Neural cell (in vitro differentiated cells): ENCODE measurements around the gene PPFIBP1. TPM values are rescaled to one million over a fixed set of nuclear protein-coding genes. Genes with fewer than 3 reads are reported as not detected.

Experiments
- H2AFZ ChIP-seq: fragments of 200-600, 300-800 bp; sonication (generic), shearing (Covaris generic); 2 replicates; pipeline ENCODE4 v1.6.0; 2014; ENCODE audit warnings: low read depth, mild to moderate bottlenecking, antibody characterized with exemption, low read length, moderate library complexity
- H3F3A ChIP-seq: fragments of 200-600 bp; shearing (Covaris generic); 2 replicates; pipeline ENCODE4 v1.6.1; 2016; ENCODE audit warnings: mild to moderate bottlenecking, moderate library complexity, mixed read lengths, antibody characterized with exemption, low read length; ENCODE audit not compliant: insufficient read depth, poor library complexity, severe bottlenecking
- H3K27ac ChIP-seq: fragments of 200-600, 300-800 bp; sonication (generic), shearing (Covaris generic); 2 replicates; pipeline ENCODE4 v1.5.1; 2014; ENCODE audit warnings: mild to moderate bottlenecking, low read length, moderate library complexity
- H3K27me3 ChIP-seq: fragments of 300-800, 200-600 bp; sonication (generic), shearing (Covaris generic); 2 replicates; pipeline ENCODE4 v1.6.0; 2014; ENCODE audit warnings: mild to moderate bottlenecking, low read depth, low read length, moderate library complexity; ENCODE audit not compliant: insufficient read depth
- H3K36me3 ChIP-seq: fragments of 300-800, 200-600 bp; sonication (generic), shearing (Covaris generic); 2 replicates; pipeline ENCODE4 v1.5.1; 2014; ENCODE audit warnings: mild to moderate bottlenecking, antibody characterized with exemption, low read length, moderate library complexity; ENCODE audit not compliant: insufficient read depth
- H3K4me2 ChIP-seq: fragments of 300-800, 200-600 bp; sonication (generic), shearing (Covaris generic); 2 replicates; pipeline ENCODE4 v1.6.0; 2014; ENCODE audit warnings: mild to moderate bottlenecking, low read length
- H3K4me3 ChIP-seq: fragments of 300-800, 200-600 bp; sonication (generic), shearing (Covaris generic); 2 replicates; pipeline ENCODE4 v1.5.1; 2014; ENCODE audit warnings: mild to moderate bottlenecking, low read length, moderate library complexity
- H3K79me2 ChIP-seq: fragments of 200-600 bp; shearing (Covaris generic); replicated peaks from 2 replicates; pipeline ENCODE4 v1.6.0; 2014; ENCODE audit warnings: mild to moderate bottlenecking, low read length, moderate library complexity; ENCODE audit not compliant: insufficient read depth
- H3K9ac ChIP-seq: fragments of 300-800, 200-600 bp; sonication (generic), shearing (Covaris generic); 2 replicates; pipeline ENCODE4 v1.6.1; 2016; ENCODE audit warnings: mild to moderate bottlenecking, low read length, mixed read lengths
- H3K9me2 ChIP-seq: fragments of 200-600 bp; shearing (Covaris generic); 2 replicates; pipeline ENCODE4 v1.6.1; 2016; ENCODE audit warnings: mild to moderate bottlenecking, low read length, mixed read lengths; ENCODE audit not compliant: insufficient read depth
- H3K9me3 ChIP-seq: fragments of 200-600, 300-800 bp; sonication (generic), shearing (Covaris generic); 2 replicates; pipeline ENCODE4 v1.6.1; 2016; ENCODE audit warnings: mild to moderate bottlenecking, mixed run types, low read length, moderate library complexity, mixed read lengths
- H4K20me1 ChIP-seq: fragments of 200-600 bp; shearing (Covaris generic); 2 replicates; pipeline ENCODE4 v1.6.1; 2016; ENCODE audit warnings: mild to moderate bottlenecking, mixed run types; ENCODE audit not compliant: insufficient read depth
- CTCF ChIP-seq: fragments of 450-650 bp; IDR thresholded peaks from 2 replicates; pipeline ENCODE4 v1.5.1; 2014; ENCODE audit warnings: antibody characterized with exemption, mild to moderate bottlenecking, moderate library complexity; ENCODE audit not compliant: poor library complexity, severe bottlenecking
- EP300 ChIP-seq: fragments of 450-650 bp; conservative IDR thresholded peaks from 2 replicates; pipeline ENCODE4 v1.6.1; 2014; ENCODE audit warnings: antibody characterized with exemption, mild to moderate bottlenecking, moderate library complexity; ENCODE audit not compliant: poor library complexity, severe bottlenecking
- EZH2 ChIP-seq: fragments of 200-600, 300-800 bp; shearing (Covaris generic), sonication (generic); IDR thresholded peaks from 2 replicates; pipeline ENCODE4 v1.6.1; 2014; ENCODE audit warnings: antibody characterized with exemption, low read length, borderline replicate concordance, mild to moderate bottlenecking; ENCODE audit not compliant: insufficient read depth, poor library complexity, severe bottlenecking
- MXI1 ChIP-seq: fragments of 450-650 bp; conservative IDR thresholded peaks from 2 replicates; pipeline ENCODE4 v1.6.1; 2014; ENCODE audit warnings: antibody characterized with exemption, mild to moderate bottlenecking; ENCODE audit not compliant: poor library complexity, severe bottlenecking
- POLR2AphosphoS5 ChIP-seq: IDR thresholded peaks from 2 replicates; pipeline ENCODE4 v1.6.1; 2012
- RAD21 ChIP-seq: fragments of 450-650 bp; conservative IDR thresholded peaks from 2 replicates; pipeline ENCODE4 v1.6.1; 2014; ENCODE audit warnings: antibody characterized with exemption, mild to moderate bottlenecking, moderate library complexity
- REST ChIP-seq: IDR thresholded peaks from 2 replicates; pipeline ENCODE4 v1.6.1; 2012; ENCODE audit warnings: borderline replicate concordance
- SMC3 ChIP-seq: fragments of 450-650 bp; conservative IDR thresholded peaks from 2 replicates; pipeline ENCODE4 v1.6.1; 2014; ENCODE audit warnings: antibody characterized with exemption, mild to moderate bottlenecking, moderate library complexity; ENCODE audit not compliant: poor library complexity
- TAF1 ChIP-seq: IDR thresholded peaks from 2 replicates; pipeline ENCODE4 v1.6.1; 2012; ENCODE audit warnings: low read depth
- polyA plus RNA-seq: library from polyadenylated mRNA; depleted of rRNA; stranded (reverse); fragments of >200 nt; gene quantifications from 2 replicates; pipeline ENCODE4 v1.2.3, GENCODE V29; 2014

The PPFIBP1 gene
- polyA plus RNA-seq, 1 donor from 2014 or later, result 30.2 TPM

- no peak overlapping the region for H3K4me2 ChIP-seq
- no peak overlapping the region for H3K4me3 ChIP-seq
- H3K27me3 ChIP-seq, result no peaks in the 10 kb centered on the region
- H3K27ac ChIP-seq, result no peak overlapping the region
- H3K9me3 ChIP-seq, result no peaks in the 10 kb centered on the region
- no peaks in the 10 kb centered on the region for H3K36me3 ChIP-seq
- no peaks in the 10 kb centered on the region for H4K20me1 ChIP-seq
- no peak for TF ChIP-seq CTCF
- TF ChIP-seq RAD21, result no peak
- no peak for TF ChIP-seq TAF1
- TF ChIP-seq REST, result no peak
- TF ChIP-seq EZH2, result no peak
- TF ChIP-seq MXI1, result no peak
- TF ChIP-seq SMC3, result no peak
- TF ChIP-seq POLR2AphosphoS5, result no peak
- no peak for TF ChIP-seq EP300
- no peaks in the 10 kb centered on the region for H3K79me2 ChIP-seq
- H3K9me2 ChIP-seq, result no peaks in the 10 kb centered on the region
- H3F3A ChIP-seq, result no peaks in the 10 kb centered on the region
- H2AFZ ChIP-seq, result no peak overlapping the region
- no peak overlapping the region for H3K9ac ChIP-seq
Measured at GRCh38 chr12:27508736-27509431, 15.1 kb upstream of the PPFIBP1 start.

GRCh38 chr12:27511031-27511722 is 12.8 kb upstream of the PPFIBP1 start:
- no peak overlapping the region for H2AFZ ChIP-seq

More at GRCh38 chr12:27511031-27511722, 12.8 kb upstream of the PPFIBP1 start:
- Histone ChIP-seq H3K27me3 (no peaks in the 10 kb centered on the region), H3K9me3 (no peaks in the 10 kb centered on the region), H3K36me3 (no peaks in the 10 kb centered on the region), H3K4me3 (no peak overlapping the region), H3K9ac (no peak overlapping the region), H3K4me2 (no peak overlapping the region), H3K9me2 (no peaks in the 10 kb centered on the region), H3F3A (no peaks in the 10 kb centered on the region), H3K27ac (no peak overlapping the region), H3K79me2 (no peaks in the 10 kb centered on the region), H4K20me1 (no peaks in the 10 kb centered on the region)
- no peak for TF ChIP-seq MXI1
- TF ChIP-seq CTCF, result no peak
- no peak for TF ChIP-seq REST
- TF ChIP-seq TAF1, result no peak
- TF ChIP-seq RAD21, result no peak
- no peak for TF ChIP-seq EP300
- TF ChIP-seq EZH2, result no peak
- no peak for TF ChIP-seq POLR2AphosphoS5
- no peak for TF ChIP-seq SMC3
